Measurements from ENCODE around the gene DCPS.

DCPS gene

GRCh38 chr11:126333142-126333541 lies 29.3 kb downstream of the DCPS start:
- no peak overlapping the region for H3K9ac ChIP-seq (ENCODE audit: low read length)
- no peak overlapping the region for H3K4me3 ChIP-seq (ENCODE audit: low read length)
- H3K36me3 ChIP-seq (ENCODE audit: control insufficient read depth, insufficient read depth, low read length), result no peaks in the 10 kb centered on the region
- H3K9me3 ChIP-seq (ENCODE audit: control insufficient read depth, low read length), result no peaks in the 10 kb centered on the region
- H3K27me3 ChIP-seq (ENCODE audit: control insufficient read depth, insufficient read depth, low read length), result no peaks in the 10 kb centered on the region
- no peaks in the 10 kb centered on the region for H3K4me1 ChIP-seq (ENCODE audit: control insufficient read depth, insufficient read depth, low read length)

- no peak overlapping the region for H3K9ac ChIP-seq (ENCODE audit: low read length)
- no peak overlapping the region for H3K4me3 ChIP-seq (ENCODE audit: low read length)
- peaks cover 7% of the 10 kb centered on the region for H3K4me1 ChIP-seq (ENCODE audit: control insufficient read depth, insufficient read depth, low read length)
- H3K9me3 ChIP-seq (ENCODE audit: control insufficient read depth, low read length), result no peaks in the 10 kb centered on the region
- H3K36me3 ChIP-seq (ENCODE audit: control insufficient read depth, insufficient read depth, low read length), result no peaks in the 10 kb centered on the region
- H3K27me3 ChIP-seq (ENCODE audit: control insufficient read depth, insufficient read depth, low read length), result no peaks in the 10 kb centered on the region
Measured at GRCh38 chr11:126334659-126335462, 31.0 kb downstream of the DCPS start.

- H3K4me1 ChIP-seq (ENCODE audit: control insufficient read depth, insufficient read depth, low read length), result peaks cover 7% of the 10 kb centered on the region
Measured at GRCh38 chr11:126335463-126335760, 31.6 kb downstream of the DCPS start.

GRCh38 chr11:126336138-126336541 lies 32.3 kb downstream of the DCPS start:
- Histone ChIP-seq H3K4me1 (ENCODE audit: control insufficient read depth, insufficient read depth, low read length) (peaks cover 7% of the 10 kb centered on the region), H3K9ac (ENCODE audit: low read length) (no peak overlapping the region), H3K9me3 (ENCODE audit: control insufficient read depth, low read length) (no peaks in the 10 kb centered on the region), H3K36me3 (ENCODE audit: control insufficient read depth, insufficient read depth, low read length) (no peaks in the 10 kb centered on the region), H3K4me3 (ENCODE audit: low read length) (no peak overlapping the region), H3K27me3 (ENCODE audit: control insufficient read depth, insufficient read depth, low read length) (no peaks in the 10 kb centered on the region)

More at GRCh38 chr11:126335463-126335760, 31.6 kb downstream of the DCPS start:
- H3K27me3 ChIP-seq (ENCODE audit: control insufficient read depth, insufficient read depth, low read length), result no peaks in the 10 kb centered on the region
- no peak overlapping the region for H3K9ac ChIP-seq (ENCODE audit: low read length)
- no peaks in the 10 kb centered on the region for H3K9me3 ChIP-seq (ENCODE audit: control insufficient read depth, low read length)
- H3K36me3 ChIP-seq (ENCODE audit: control insufficient read depth, insufficient read depth, low read length), result no peaks in the 10 kb centered on the region
- no peak overlapping the region for H3K4me3 ChIP-seq (ENCODE audit: low read length)

- Histone ChIP-seq H3K4me1 (ENCODE audit: control insufficient read depth, insufficient read depth, low read length) (peaks cover 7% of the 10 kb centered on the region), H3K27me3 (ENCODE audit: control insufficient read depth, insufficient read depth, low read length) (no peaks in the 10 kb centered on the region), H3K36me3 (ENCODE audit: control insufficient read depth, insufficient read depth, low read length) (no peaks in the 10 kb centered on the region), H3K9ac (ENCODE audit: low read length) (no peak overlapping the region), H3K4me3 (ENCODE audit: low read length) (no peak overlapping the region), H3K9me3 (ENCODE audit: control insufficient read depth, low read length) (no peaks in the 10 kb centered on the region)
Measured at GRCh38 chr11:126336671-126337101, 32.8 kb downstream of the DCPS start.

GRCh38 chr11:126337126-126337473 lies 33.2 kb downstream of the DCPS start:
- Histone ChIP-seq H3K9me3 (ENCODE audit: control insufficient read depth, low read length) (no peaks in the 10 kb centered on the region), H3K4me3 (ENCODE audit: low read length) (no peak overlapping the region), H3K4me1 (ENCODE audit: control insufficient read depth, insufficient read depth, low read length) (peaks cover 7% of the 10 kb centered on the region), H3K9ac (ENCODE audit: low read length) (no peak overlapping the region), H3K27me3 (ENCODE audit: control insufficient read depth, insufficient read depth, low read length) (no peaks in the 10 kb centered on the region), H3K36me3 (ENCODE audit: control insufficient read depth, insufficient read depth, low read length) (no peaks in the 10 kb centered on the region)

- peaks cover 7% of the 10 kb centered on the region for H3K4me1 ChIP-seq (ENCODE audit: control insufficient read depth, insufficient read depth, low read length)
- no peak overlapping the region for H3K9ac ChIP-seq (ENCODE audit: low read length)
- no peaks in the 10 kb centered on the region for H3K9me3 ChIP-seq (ENCODE audit: control insufficient read depth, low read length)
- H3K36me3 ChIP-seq (ENCODE audit: control insufficient read depth, insufficient read depth, low read length), result no peaks in the 10 kb centered on the region
- no peaks in the 10 kb centered on the region for H3K27me3 ChIP-seq (ENCODE audit: control insufficient read depth, insufficient read depth, low read length)
- H3K4me3 ChIP-seq (ENCODE audit: low read length), result no peak overlapping the region
Measured at GRCh38 chr11:126337474-126338241, 33.8 kb downstream of the DCPS start.

GRCh38 chr11:126338346-126339055 lies 34.6 kb downstream of the DCPS start:
- Histone ChIP-seq H3K9ac (ENCODE audit: low read length) (no peak overlapping the region), H3K4me3 (ENCODE audit: low read length) (no peak overlapping the region), H3K4me1 (ENCODE audit: control insufficient read depth, insufficient read depth, low read length) (peaks cover 7% of the 10 kb centered on the region), H3K36me3 (ENCODE audit: control insufficient read depth, insufficient read depth, low read length) (no peaks in the 10 kb centered on the region), H3K9me3 (ENCODE audit: control insufficient read depth, low read length) (no peaks in the 10 kb centered on the region), H3K27me3 (ENCODE audit: control insufficient read depth, insufficient read depth, low read length) (no peaks in the 10 kb centered on the region)

GRCh38 chr11:126339073-126339862 lies 35.4 kb downstream of the DCPS start:
- Histone ChIP-seq H3K9ac (ENCODE audit: low read length) (no peak overlapping the region), H3K36me3 (ENCODE audit: control insufficient read depth, insufficient read depth, low read length) (no peaks in the 10 kb centered on the region), H3K4me1 (ENCODE audit: control insufficient read depth, insufficient read depth, low read length) (peaks cover 7% of the 10 kb centered on the region), H3K27me3 (ENCODE audit: control insufficient read depth, insufficient read depth, low read length) (no peaks in the 10 kb centered on the region), H3K9me3 (ENCODE audit: control insufficient read depth, low read length) (no peaks in the 10 kb centered on the region), H3K4me3 (ENCODE audit: low read length) (no peak overlapping the region)

GRCh38 chr11:126339863-126340434 lies 36.1 kb downstream of the DCPS start:
- Histone ChIP-seq H3K27me3 (ENCODE audit: control insufficient read depth, insufficient read depth, low read length) (no peaks in the 10 kb centered on the region), H3K9me3 (ENCODE audit: control insufficient read depth, low read length) (no peaks in the 10 kb centered on the region), H3K4me1 (ENCODE audit: control insufficient read depth, insufficient read depth, low read length) (peaks cover 7% of the 10 kb centered on the region), H3K9ac (ENCODE audit: low read length) (no peak overlapping the region), H3K4me3 (ENCODE audit: low read length) (no peak overlapping the region), H3K36me3 (ENCODE audit: control insufficient read depth, insufficient read depth, low read length) (no peaks in the 10 kb centered on the region)

- H3K36me3 ChIP-seq (ENCODE audit: control insufficient read depth, insufficient read depth, low read length), result no peaks in the 10 kb centered on the region
- H3K4me1 ChIP-seq (ENCODE audit: control insufficient read depth, insufficient read depth, low read length), result peaks cover 16% of the 10 kb centered on the region
- no peaks in the 10 kb centered on the region for H3K27me3 ChIP-seq (ENCODE audit: control insufficient read depth, insufficient read depth, low read length)
- no peaks in the 10 kb centered on the region for H3K9me3 ChIP-seq (ENCODE audit: control insufficient read depth, low read length)
- no peak overlapping the region for H3K9ac ChIP-seq (ENCODE audit: low read length)
- H3K4me3 ChIP-seq (ENCODE audit: low read length), result no peak overlapping the region
Measured at GRCh38 chr11:126340960-126341606, 37.2 kb downstream of the DCPS start.
